ENCODE measurements around the gene GINS2. TPM values are rescaled to one million over a fixed set of nuclear protein-coding genes. Genes with fewer than 3 reads are reported as not detected.

Gene GINS2
- total RNA-seq, 3 donors from 2014 or later, result 0.66 to 3.1 (median 1.1) TPM

DNA sequence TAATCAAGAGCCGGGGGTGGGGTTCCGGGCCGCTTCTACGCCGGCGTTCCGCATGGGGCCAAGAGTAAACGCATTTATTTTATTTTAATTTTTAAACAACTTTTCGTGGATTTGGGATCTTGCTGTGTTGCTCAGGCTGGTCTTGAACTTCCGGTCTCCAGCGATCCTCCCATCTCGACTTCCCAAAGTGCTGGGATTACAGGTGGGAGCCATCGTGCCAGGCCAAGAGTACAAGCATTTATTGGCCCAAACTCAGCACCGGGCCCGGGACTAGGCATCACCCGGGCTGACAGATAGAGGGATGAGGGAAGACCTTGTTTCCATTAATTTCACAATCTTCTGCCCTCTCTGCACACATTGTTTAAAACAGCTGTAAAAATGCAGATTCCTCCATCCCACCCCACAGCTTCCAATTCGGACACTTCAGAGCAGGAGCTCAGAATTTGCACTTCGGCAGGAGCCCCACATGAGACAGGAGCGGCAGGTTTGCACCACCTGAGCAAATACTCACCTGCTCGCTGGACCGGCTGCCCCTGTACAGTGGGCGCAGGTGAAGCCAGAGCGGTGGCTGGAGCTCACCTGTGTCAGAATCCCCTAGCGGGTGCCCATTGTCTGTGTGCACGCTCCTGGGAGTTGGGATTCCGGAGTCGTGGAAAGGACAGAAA lies 663 bp upstream of the GINS2 start:
- DNase-seq (ENCODE audit: low spot score in 2 of 2), result no peak
- Histone ChIP-seq H3K27ac (no peak overlapping the region), H3K36me3 (no peaks in the 10 kb centered on the region), H3K27me3 (no peaks in the 10 kb centered on the region), H3K4me3 (peak overlapping the region; percentile 55 to 76 (median 67)), H3K4me1 (peaks cover 0 to 4% of the 10 kb centered on the region in 2 donors), H3K9me3 (no peaks in the 10 kb centered on the region)
- intact Hi-C loops (cut with DNase I; ENCODE audit: low total_unique reads), result no loop called here
- no peak for TF ChIP-seq POLR2AphosphoS5 (IDR thresholded peaks at IDR 0.05)
- TF ChIP-seq POLR2A (IDR thresholded peaks at IDR 0.05), result no peak
- TF ChIP-seq, protein P1, sequence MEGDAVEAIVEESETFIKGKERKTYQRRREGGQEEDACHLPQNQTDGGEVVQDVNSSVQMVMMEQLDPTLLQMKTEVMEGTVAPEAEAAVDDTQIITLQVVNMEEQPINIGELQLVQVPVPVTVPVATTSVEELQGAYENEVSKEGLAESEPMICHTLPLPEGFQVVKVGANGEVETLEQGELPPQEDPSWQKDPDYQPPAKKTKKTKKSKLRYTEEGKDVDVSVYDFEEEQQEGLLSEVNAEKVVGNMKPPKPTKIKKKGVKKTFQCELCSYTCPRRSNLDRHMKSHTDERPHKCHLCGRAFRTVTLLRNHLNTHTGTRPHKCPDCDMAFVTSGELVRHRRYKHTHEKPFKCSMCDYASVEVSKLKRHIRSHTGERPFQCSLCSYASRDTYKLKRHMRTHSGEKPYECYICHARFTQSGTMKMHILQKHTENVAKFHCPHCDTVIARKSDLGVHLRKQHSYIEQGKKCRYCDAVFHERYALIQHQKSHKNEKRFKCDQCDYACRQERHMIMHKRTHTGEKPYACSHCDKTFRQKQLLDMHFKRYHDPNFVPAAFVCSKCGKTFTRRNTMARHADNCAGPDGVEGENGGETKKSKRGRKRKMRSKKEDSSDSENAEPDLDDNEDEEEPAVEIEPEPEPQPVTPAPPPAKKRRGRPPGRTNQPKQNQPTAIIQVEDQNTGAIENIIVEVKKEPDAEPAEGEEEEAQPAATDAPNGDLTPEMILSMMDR (IDR thresholded peaks at IDR 0.05), result no peak

DNA sequence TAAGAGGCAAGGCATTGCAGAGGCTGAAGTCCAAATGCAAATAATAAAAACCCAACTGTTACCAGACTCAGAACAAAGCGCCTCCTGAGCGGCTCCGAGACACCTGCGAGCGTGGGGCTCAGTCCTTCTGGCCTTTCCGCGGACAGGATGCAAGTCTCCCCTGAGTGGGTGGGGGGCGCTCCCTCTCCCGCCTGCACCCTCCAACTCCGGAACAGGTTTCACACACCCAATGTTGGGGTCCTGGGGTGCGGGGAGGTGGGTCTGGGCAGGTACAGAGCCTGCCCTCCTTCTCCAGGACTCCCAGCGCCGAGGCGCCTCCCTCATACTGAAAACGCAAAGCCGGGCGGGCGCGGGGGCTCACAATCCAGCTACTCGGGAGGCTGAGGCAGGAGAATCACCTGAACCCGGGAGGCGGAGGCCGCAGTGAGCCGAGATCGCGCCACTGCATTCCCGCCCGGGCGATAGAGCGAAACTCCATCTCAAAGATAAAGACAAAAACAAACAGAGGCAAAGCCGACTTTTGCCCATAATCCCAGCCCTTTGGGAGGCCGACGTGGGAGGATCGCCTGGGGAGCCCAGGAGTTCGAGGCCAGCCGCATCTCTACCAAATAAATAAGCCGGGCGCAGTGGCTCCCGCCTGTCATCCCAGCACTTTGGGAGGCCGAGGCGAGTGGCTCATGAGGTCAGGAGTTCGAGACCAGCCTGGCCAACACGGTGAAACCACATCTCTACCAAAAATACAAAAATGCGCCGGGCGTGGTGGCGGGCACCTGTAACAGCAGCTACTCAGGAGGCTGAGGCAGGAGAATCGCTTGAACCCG lies 893 bp downstream of the GINS2 start:
- Histone ChIP-seq H3K9me3 (no peaks in the 10 kb centered on the region), H3K27ac (no peak overlapping the region), H3K27me3 (no peaks in the 10 kb centered on the region), H3K4me3 (peak overlapping the region; percentile 55 to 76 (median 67)), H3K4me1 (peaks cover 0 to 4% of the 10 kb centered on the region in 2 donors), H3K36me3 (no peaks in the 10 kb centered on the region)
- TF ChIP-seq, protein P1 (IDR thresholded peaks at IDR 0.05), result no peak
- TF ChIP-seq POLR2AphosphoS5 (IDR thresholded peaks at IDR 0.05) (no peak), POLR2A (IDR thresholded peaks at IDR 0.05) (no peak)
- DNase-seq (ENCODE audit: low spot score in 2 of 2), result no peak
- intact Hi-C loops (cut with DNase I; ENCODE audit: low total_unique reads), result no loop called here

- H3K4me3 ChIP-seq, result no peak overlapping the region
- intact Hi-C loops (cut with DNase I; ENCODE audit: low total_unique reads), result no loop called here
- no peak for DNase-seq (ENCODE audit: low spot score in 2 of 2)
- TF ChIP-seq, protein P1 (IDR thresholded peaks at IDR 0.05), result no peak
- TF ChIP-seq POLR2AphosphoS5 (IDR thresholded peaks at IDR 0.05) (no peak), POLR2A (IDR thresholded peaks at IDR 0.05) (no peak)
- peaks cover 0 to 4% of the 10 kb centered on the region in 2 donors for H3K4me1 ChIP-seq
- H3K9me3 ChIP-seq, result no peaks in the 10 kb centered on the region
- H3K27ac ChIP-seq, result no peak overlapping the region
- no peaks in the 10 kb centered on the region for H3K27me3 ChIP-seq
- H3K36me3 ChIP-seq, result no peaks in the 10 kb centered on the region
Measured at GRCh38 chr16:85686912-85687591, 1.7 kb downstream of the GINS2 start.

- Histone ChIP-seq H3K9me3 (no peaks in the 10 kb centered on the region), H3K27me3 (no peaks in the 10 kb centered on the region), H3K27ac (no peak overlapping the region), H3K4me1 (peaks cover 0 to 4% of the 10 kb centered on the region in 2 donors), H3K4me3 (no peak overlapping the region), H3K36me3 (no peaks in the 10 kb centered on the region)
- no peak for TF ChIP-seq POLR2A (IDR thresholded peaks at IDR 0.05)
- no peak for TF ChIP-seq POLR2AphosphoS5 (IDR thresholded peaks at IDR 0.05)
- TF ChIP-seq, protein P1 (IDR thresholded peaks at IDR 0.05), result no peak
- DNase-seq (ENCODE audit: low spot score in 2 of 2), result no peak
- intact Hi-C loops (cut with DNase I; ENCODE audit: low total_unique reads), result no loop called here
Measured at GRCh38 chr16:85685251-85685650, 3.5 kb downstream of the GINS2 start.

Data from breast epithelium (tissue), 4 donors.